H1 (cell line): ENCODE measurements around the gene C3. TPM values are rescaled to one million over a fixed set of nuclear protein-coding genes. Genes with fewer than 3 reads are reported as not detected.

Experiments
- RXRA ChIP-seq: IDR thresholded peaks from 2 replicates; pipeline ENCODE4 v1.6.1; 2011; ENCODE audit warnings: low read depth, mild to moderate bottlenecking, low read length, moderate library complexity; ENCODE audit not compliant: insufficient read depth
- polyA plus RNA-seq, 7 experiments: library from polyadenylated mRNA; depleted of rRNA in 3 of 7; stranded (reverse) in 5 of 7; unstranded in 2 of 7; fragments of >200 nt in 5 of 7; fragments of 200-250 nt in 2 of 7; gene quantifications; 1 replicate in 5 of 7; 2 replicates in 1 of 7; 4 replicates in 1 of 7; pipeline versions ENCODE4 v1.2.1 to v1.2.3, GENCODE V29; 2011 to 2013; ENCODE audit warnings: missing spikeins in 2 of 7, mixed read lengths in 2 of 7
- total RNA-seq: library from RNA; stranded (reverse); fragmentation: NEBNext Ultra II Directional; extraction: Animal tissue kit (Norgen Biotek cat#: 25700); gene quantifications from 2 replicates; pipeline ENCODE4 v1.2.1, GENCODE V29; 2021

Gene C3
- total and polyA plus RNA-seq, 2 of the 8 experiments (the other 6 are each of a cell fraction or from before 2014, with no cell fraction given): 6.4 to 12.8 TPM

DNA sequence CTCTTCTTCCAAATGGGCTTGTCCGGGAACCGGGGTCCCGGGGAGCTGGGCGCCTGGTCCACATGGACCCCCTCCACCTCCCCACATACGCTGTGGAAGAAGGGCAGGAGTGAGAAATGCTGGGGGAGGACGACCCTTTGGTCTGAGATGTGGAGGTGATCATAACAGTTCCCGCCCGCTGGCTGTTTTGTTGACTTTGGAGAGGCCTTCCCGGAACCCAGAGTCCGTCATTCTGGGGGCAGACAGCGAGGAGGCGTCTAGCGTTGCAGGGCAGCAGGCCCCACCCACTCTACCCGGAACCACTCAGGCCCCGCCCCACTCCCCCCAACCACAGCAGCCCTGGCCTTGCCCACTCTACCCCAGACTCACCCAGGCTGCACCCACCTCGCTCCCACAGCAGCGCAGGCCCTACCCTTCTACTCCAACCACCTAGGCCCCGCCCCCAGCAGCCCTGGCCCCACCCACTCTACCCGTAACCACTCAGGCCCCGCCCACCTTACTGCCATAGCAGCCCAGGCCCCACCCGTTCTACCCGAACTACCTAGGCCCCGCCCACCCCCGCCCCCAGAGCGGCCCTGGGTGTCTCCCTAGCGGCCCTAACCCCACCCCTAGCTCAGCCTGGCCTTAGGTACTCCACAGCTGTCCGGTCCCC, 9.8 kb upstream of the C3 start (continued):
- TF ChIP-seq RXRA: no peak
- TF ChIP-seq, all 59 proteins: peak for 0
